Adrenal gland (tissue), 5 donors: Measurements from ENCODE around the gene SPATA25.

Experiments
- POLR2A ChIP-seq, 2 donors: fragments of 450-650 bp; IDR thresholded peaks; one replicate each; pipeline ENCODE4 v1.6.1; 2017; ENCODE audit warnings: antibody characterized with exemption in 2 of 2, mild to moderate bottlenecking in 2 of 2, moderate library complexity in 1 of 2
- TF ChIP-seq, protein P1 (sequence below), 6 experiments: fragments of 450-650 bp in 4 of 6; fragments of 200-600 bp in 2 of 6; sonication (generic) in 1 of 6; IDR thresholded peaks; 1 replicate in 5 of 6; 2 replicates in 1 of 6; pipeline versions ENCODE4 v1.5.1 to v1.8.0; 2016 to 2021; ENCODE audit warnings: antibody characterized with exemption in 6 of 6, mild to moderate bottlenecking in 2 of 6, moderate library complexity in 1 of 6
- donor health status: DM: no; HTN: no; CAD: no.

DNA sequence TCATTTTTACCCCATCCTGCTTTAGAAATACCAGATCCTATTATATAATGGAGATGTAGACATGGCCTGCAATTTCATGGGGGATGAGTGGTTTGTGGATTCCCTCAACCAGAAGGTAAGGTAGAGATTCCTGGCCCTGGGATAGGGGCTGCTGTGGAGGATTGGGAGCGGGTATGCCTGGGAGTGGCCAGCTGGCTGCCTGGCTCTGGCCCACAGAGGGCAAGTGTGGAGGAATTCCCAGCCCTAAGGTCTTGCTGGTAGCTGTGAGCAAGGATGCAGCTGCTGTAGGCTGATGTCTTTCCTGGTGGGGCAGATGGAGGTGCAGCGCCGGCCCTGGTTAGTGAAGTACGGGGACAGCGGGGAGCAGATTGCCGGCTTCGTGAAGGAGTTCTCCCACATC is 10.3 kb upstream of the SPATA25 start:
- TF ChIP-seq, protein P1, sequence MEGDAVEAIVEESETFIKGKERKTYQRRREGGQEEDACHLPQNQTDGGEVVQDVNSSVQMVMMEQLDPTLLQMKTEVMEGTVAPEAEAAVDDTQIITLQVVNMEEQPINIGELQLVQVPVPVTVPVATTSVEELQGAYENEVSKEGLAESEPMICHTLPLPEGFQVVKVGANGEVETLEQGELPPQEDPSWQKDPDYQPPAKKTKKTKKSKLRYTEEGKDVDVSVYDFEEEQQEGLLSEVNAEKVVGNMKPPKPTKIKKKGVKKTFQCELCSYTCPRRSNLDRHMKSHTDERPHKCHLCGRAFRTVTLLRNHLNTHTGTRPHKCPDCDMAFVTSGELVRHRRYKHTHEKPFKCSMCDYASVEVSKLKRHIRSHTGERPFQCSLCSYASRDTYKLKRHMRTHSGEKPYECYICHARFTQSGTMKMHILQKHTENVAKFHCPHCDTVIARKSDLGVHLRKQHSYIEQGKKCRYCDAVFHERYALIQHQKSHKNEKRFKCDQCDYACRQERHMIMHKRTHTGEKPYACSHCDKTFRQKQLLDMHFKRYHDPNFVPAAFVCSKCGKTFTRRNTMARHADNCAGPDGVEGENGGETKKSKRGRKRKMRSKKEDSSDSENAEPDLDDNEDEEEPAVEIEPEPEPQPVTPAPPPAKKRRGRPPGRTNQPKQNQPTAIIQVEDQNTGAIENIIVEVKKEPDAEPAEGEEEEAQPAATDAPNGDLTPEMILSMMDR (IDR thresholded peaks at IDR 0.05): no peak
- TF ChIP-seq POLR2A (IDR thresholded peaks at IDR 0.05): no peak
